Tibial nerve (tissue), 4 donors: Measurements from ENCODE around the gene AAMDC. TPM values are rescaled to one million over a fixed set of nuclear protein-coding genes. Genes with fewer than 3 reads are reported as not detected.

ENCODE experiments used
- DNase-seq, 2 donors: peaks; one replicate each; pipeline ENCODE4 v3.0.0-alpha.2; 2019; ENCODE audit warnings: low spot score in 2 of 2
- H3K27ac ChIP-seq, 4 donors: fragments of 200-600 bp; sonication (generic) in 3 of 4; one replicate each; pipeline ENCODE4 v1.5.1; 2017 to 2019; ENCODE audit warnings: mild to moderate bottlenecking in 1 of 4
- H3K27me3 ChIP-seq, 2 donors: fragments of 200-600 bp; sonication (generic) in 1 of 2; one replicate each; pipeline versions ENCODE4 v1.5.1 to v1.6.0; 2017 to 2019
- H3K36me3 ChIP-seq, 3 donors: fragments of 200-600 bp; sonication (generic); one replicate each; pipeline ENCODE4 v1.5.1; 2018 to 2019
- H3K4me1 ChIP-seq, 4 donors: fragments of 200-600 bp; sonication (generic) in 3 of 4; one replicate each; pipeline ENCODE4 v1.5.1; 2017 to 2019
- H3K4me3 ChIP-seq, 4 donors: fragments of 200-600 bp; sonication (generic) in 3 of 4; one replicate each; pipeline ENCODE4 v1.5.1; 2017 to 2019; ENCODE audit warnings: mild to moderate bottlenecking in 1 of 4, moderate library complexity in 1 of 4
- H3K9me3 ChIP-seq, 4 donors: fragments of 200-600 bp; sonication (generic) in 3 of 4; one replicate each; pipeline ENCODE4 v1.5.1; 2017 to 2019
- CTCF ChIP-seq, 5 experiments: fragments of 200-600 bp in 3 of 5; fragments of 450-650 bp in 2 of 5; sonication (generic) in 3 of 5; IDR thresholded peaks; one replicate each; pipeline ENCODE4 v1.5.1; 2016 to 2019; ENCODE audit warnings: antibody characterized with exemption in 5 of 5, mild to moderate bottlenecking in 3 of 5, moderate library complexity in 2 of 5
- EP300 ChIP-seq, 2 donors: sonication (generic); formaldehyde crosslinking; IDR thresholded peaks; one replicate each; pipeline ENCODE4 v1.6.1; 2017; ENCODE audit warnings: antibody characterized with exemption in 2 of 2, mild to moderate bottlenecking in 1 of 2
- POLR2A ChIP-seq, 2 donors: fragments of 450-650 bp; IDR thresholded peaks; one replicate each; pipeline ENCODE4 v1.6.1; 2017; ENCODE audit warnings: antibody characterized with exemption in 2 of 2, mild to moderate bottlenecking in 2 of 2, moderate library complexity in 2 of 2
- WGBS, 2 donors: methylation state at CpG; one replicate each; pipeline ENCODE4 v1.1.5; 2018; 5-methylcytosine and 5-hydroxymethylcytosine counted together
- total RNA-seq, 4 donors: library from RNA; depleted of rRNA; stranded (reverse); fragments of >200 nt; gene quantifications; one replicate each; pipeline ENCODE4 v1.1.0, GENCODE V29; 2016

Gene AAMDC
- 10 to 100 TPM; 17.1 to 48.6 (median 27.6) TPM for total RNA-seq

DNA sequence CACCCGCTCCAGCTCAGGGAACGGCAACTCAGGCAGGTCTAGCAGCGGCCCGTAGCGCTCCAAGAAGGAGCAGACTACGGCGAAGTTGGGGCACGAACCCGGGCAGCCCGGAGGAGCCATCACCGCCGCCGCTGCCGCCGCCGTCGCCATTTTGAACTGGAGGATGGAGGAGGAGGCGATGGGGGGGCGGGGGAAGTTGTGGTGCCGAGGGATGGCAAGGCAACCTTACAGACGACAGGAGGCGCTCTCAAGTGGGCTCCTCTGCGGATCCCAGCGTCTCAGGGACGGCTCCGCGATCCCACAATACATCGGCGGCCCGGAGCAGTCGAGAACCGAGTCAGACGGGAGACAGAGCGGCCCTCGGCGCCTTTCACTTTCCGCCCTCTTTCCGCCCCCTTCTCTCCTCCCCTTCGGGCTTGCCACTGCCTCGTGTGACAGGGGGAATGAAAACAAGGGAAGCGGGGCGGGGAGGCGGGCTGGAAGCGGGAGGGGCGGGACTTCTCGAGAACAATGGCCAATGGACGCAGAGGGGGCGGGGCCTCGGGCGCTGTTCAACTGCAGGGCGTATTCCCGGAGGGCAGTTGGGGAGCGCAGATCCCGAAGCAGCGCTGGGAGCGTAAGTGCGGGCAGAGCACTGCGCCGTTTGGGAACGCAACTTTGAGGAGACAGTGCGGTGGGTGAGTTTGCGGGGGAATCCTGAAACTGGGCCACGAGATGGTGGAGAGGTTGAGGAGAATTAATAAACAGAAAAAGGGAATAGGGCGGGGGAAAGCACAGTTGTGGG lies at the start of gene AAMDC, which contains the start of gene RSF1:
Gene AAMDC (plus strand): TSS at position 580 of the 784 bp plus-strand sequence. CDS start 21,353 bp downstream, outside the sequence.
Gene RSF1 (minus strand): TSS at position 158 of the 784 bp plus-strand sequence. CDS start 8 bp downstream, at position 150.
- peaks cover 0 to 59% (median 17%) of the 10 kb centered on the region in 4 donors for H3K4me1 ChIP-seq
- peak; percentile 99 for DNase-seq
- H3K4me3 ChIP-seq = peak within 1 kb of the TSS; percentile 86 to 98 (median 96)
- H3K27ac ChIP-seq = peak within 1 kb of the TSS; percentile 96 to 99 (median 98)
- TF ChIP-seq CTCF (IDR thresholded peaks at IDR 0.05) = peak; percentile 67 to 93 (median 77)
- peak in 1 of 2 donors; percentile 93 for TF ChIP-seq EP300 (IDR thresholded peaks at IDR 0.05)
- TF ChIP-seq POLR2A (IDR thresholded peaks at IDR 0.05) = peak; percentile 30 to 84
- H3K9me3 ChIP-seq = no peaks in the 10 kb centered on the region
- H3K27me3 ChIP-seq = no peaks in the 10 kb centered on the region
- H3K36me3 ChIP-seq = no peaks in the 10 kb centered on the region
- WGBS, 2 donors = 0% methylated on average over 58 to 60 of the region's 64 CpGs

- no peak overlapping the region for H3K4me3 ChIP-seq
- DNase-seq = no peak
- no peaks in the 10 kb centered on the region for H3K9me3 ChIP-seq
- WGBS, 2 donors = 60% methylated on average over 2 of the region's 2 CpGs
- H3K4me1 ChIP-seq = peaks cover 0 to 29% (median 6%) of the 10 kb centered on the region in 4 donors
- TF ChIP-seq CTCF (IDR thresholded peaks at IDR 0.05) (no peak), EP300 (IDR thresholded peaks at IDR 0.05) (no peak), POLR2A (IDR thresholded peaks at IDR 0.05) (no peak)
- H3K36me3 ChIP-seq = no peaks in the 10 kb centered on the region
- no peaks in the 10 kb centered on the region for H3K27me3 ChIP-seq
- no peak overlapping the region for H3K27ac ChIP-seq
Observed at GRCh38 chr11:77775936-77776335, 45.0 kb upstream of the AAMDC start.

- no peaks in the 10 kb centered on the region for H3K27me3 ChIP-seq
- no peak for TF ChIP-seq POLR2A (IDR thresholded peaks at IDR 0.05)
- peak in 2 of 5 experiments; percentile 10 to 13 for TF ChIP-seq CTCF (IDR thresholded peaks at IDR 0.05)
- no peak for TF ChIP-seq EP300 (IDR thresholded peaks at IDR 0.05)
- H3K9me3 ChIP-seq = no peaks in the 10 kb centered on the region
- no peak overlapping the region for H3K4me3 ChIP-seq
- H3K36me3 ChIP-seq = no peaks in the 10 kb centered on the region
- DNase-seq = no peak
- peaks cover 0 to 25% (median 3%) of the 10 kb centered on the region in 4 donors for H3K4me1 ChIP-seq
- H3K27ac ChIP-seq = no peak overlapping the region
- WGBS, 2 donors = 74 to 88% methylated on average over 1 of the region's 1 CpG
Observed at GRCh38 chr11:77776455-77776854, 44.5 kb upstream of the AAMDC start.

- DNase-seq = no peak
- TF ChIP-seq EP300 (IDR thresholded peaks at IDR 0.05) = no peak
- no peak for TF ChIP-seq POLR2A (IDR thresholded peaks at IDR 0.05)
- TF ChIP-seq CTCF (IDR thresholded peaks at IDR 0.05) = no peak
- no peaks in the 10 kb centered on the region for H3K27me3 ChIP-seq
- WGBS, 2 donors = 92 to 100% methylated on average over 1 of the region's 1 CpG
- H3K36me3 ChIP-seq = no peaks in the 10 kb centered on the region
- peaks cover 0 to 20% (median 3%) of the 10 kb centered on the region in 4 donors for H3K4me1 ChIP-seq
- no peak overlapping the region for H3K27ac ChIP-seq
- H3K9me3 ChIP-seq = no peaks in the 10 kb centered on the region
- H3K4me3 ChIP-seq = no peak overlapping the region
Observed at GRCh38 chr11:77778118-77778517, 42.8 kb upstream of the AAMDC start.

- DNase-seq = no peak
- no peak overlapping the region for H3K27ac ChIP-seq
- no peak overlapping the region for H3K4me3 ChIP-seq
- WGBS, 2 donors = 33 to 47% methylated on average over 1 of the region's 1 CpG
- H3K9me3 ChIP-seq = no peaks in the 10 kb centered on the region
- H3K36me3 ChIP-seq = no peaks in the 10 kb centered on the region
- peaks cover 0 to 19% (median under 1%) of the 10 kb centered on the region in 4 donors for H3K4me1 ChIP-seq
- no peak for TF ChIP-seq POLR2A (IDR thresholded peaks at IDR 0.05)
- TF ChIP-seq EP300 (IDR thresholded peaks at IDR 0.05) = no peak
- TF ChIP-seq CTCF (IDR thresholded peaks at IDR 0.05) = no peak
- no peaks in the 10 kb centered on the region for H3K27me3 ChIP-seq
Observed at GRCh38 chr11:77778549-77778948, 42.4 kb upstream of the AAMDC start.
